Measurements from ENCODE around the gene ACVR1. TPM values are rescaled to one million over a fixed set of nuclear protein-coding genes. Genes with fewer than 3 reads are reported as not detected.
"Not testable (repeated sequence)": the region's sequence is repeated elsewhere in the genome, so short reads cannot be mapped to it uniquely, and the experiment has no call there.

ACVR1 gene
- total RNA-seq, 1 donor from 2014 or later = 66.6 TPM

- no peak overlapping the region for H3K4me3 Mint-ChIP-seq (ENCODE audit: unreplicated experiment)
- H3K27me3 Mint-ChIP-seq (ENCODE audit: unreplicated experiment) = no peaks in the 10 kb centered on the region
- TF ChIP-seq CTCF (IDR thresholded peaks at IDR 0.05) = no peak
- peaks cover 19% of the 10 kb centered on the region for H3K36me3 Mint-ChIP-seq (ENCODE audit: unreplicated experiment)
- H3K4me1 Mint-ChIP-seq (ENCODE audit: unreplicated experiment) = peaks cover 38% of the 10 kb centered on the region
- H3K27ac Mint-ChIP-seq (ENCODE audit: unreplicated experiment) = no peak overlapping the region
- no peak for DNase-seq (ENCODE audit: extremely low spot score, unreplicated experiment)
- no peaks in the 10 kb centered on the region for H3K9me3 Mint-ChIP-seq (ENCODE audit: unreplicated experiment)
Observed at GRCh38 chr2:157827377-157827776, 48.8 kb downstream of the ACVR1 start.

DNA sequence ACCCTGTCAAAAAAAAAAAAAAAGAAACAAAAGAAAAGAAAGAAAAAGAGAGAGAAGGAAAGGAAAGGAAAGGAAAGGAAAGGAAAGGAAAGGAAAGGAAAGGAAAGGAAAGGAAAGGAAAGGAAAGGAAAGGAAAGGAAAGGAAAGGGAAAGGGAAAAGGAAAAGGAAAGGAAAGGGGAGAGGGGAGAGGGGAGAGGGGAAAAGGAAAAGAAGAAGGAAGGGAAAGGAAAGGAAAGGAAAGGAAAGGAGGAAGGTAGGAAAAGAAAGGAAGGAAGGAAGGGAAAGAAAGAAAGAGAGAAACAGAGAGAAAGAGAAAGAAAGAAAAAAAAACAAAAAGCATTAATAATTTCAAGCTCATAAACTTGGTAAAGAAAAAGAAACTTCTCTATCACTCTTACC is 49.5 kb downstream of the ACVR1 start:
- H3K27me3 Mint-ChIP-seq (ENCODE audit: unreplicated experiment); H3K9me3 Mint-ChIP-seq (ENCODE audit: unreplicated experiment); DNase-seq (ENCODE audit: extremely low spot score, unreplicated experiment); H3K4me3 Mint-ChIP-seq (ENCODE audit: unreplicated experiment); H3K27ac Mint-ChIP-seq (ENCODE audit: unreplicated experiment): not testable (repeated sequence)
- H3K36me3 Mint-ChIP-seq (ENCODE audit: unreplicated experiment) = peaks cover 19% of the 10 kb centered on the region
- H3K4me1 Mint-ChIP-seq (ENCODE audit: unreplicated experiment) = peaks cover 37% of the 10 kb centered on the region

- Mint-ChIP-seq H3K27me3 (ENCODE audit: unreplicated experiment) (no peaks in the 10 kb centered on the region), H3K27ac (ENCODE audit: unreplicated experiment) (no peak overlapping the region), H3K9me3 (ENCODE audit: unreplicated experiment) (no peaks in the 10 kb centered on the region), H3K4me1 (ENCODE audit: unreplicated experiment) (peaks cover 31% of the 10 kb centered on the region), H3K36me3 (ENCODE audit: unreplicated experiment) (peaks cover 19% of the 10 kb centered on the region), H3K4me3 (ENCODE audit: unreplicated experiment) (no peak overlapping the region)
- no peak for DNase-seq (ENCODE audit: extremely low spot score, unreplicated experiment)
- TF ChIP-seq CTCF (IDR thresholded peaks at IDR 0.05) = no peak
Observed at GRCh38 chr2:157825885-157826284, 50.2 kb downstream of the ACVR1 start.

DNA sequence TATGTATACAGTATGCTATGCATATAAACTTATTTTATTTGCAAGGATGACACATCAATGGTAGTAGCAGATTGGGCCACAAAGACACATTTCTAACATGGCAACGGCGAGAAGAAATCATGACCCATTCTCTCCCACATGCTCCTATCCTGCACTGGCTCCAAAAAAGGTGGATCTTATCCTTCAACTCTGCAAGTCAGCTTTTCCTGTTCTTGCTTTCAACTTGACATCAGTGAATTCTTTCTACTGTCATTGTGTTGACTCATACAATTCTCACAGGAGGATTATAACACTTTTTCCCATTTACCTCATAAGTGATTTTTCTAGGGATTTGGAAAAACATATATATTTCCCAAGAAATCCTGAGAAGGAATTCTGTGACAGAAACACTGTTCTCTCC is 53.1 kb downstream of the ACVR1 start:
- Mint-ChIP-seq H3K9me3 (ENCODE audit: unreplicated experiment) (no peaks in the 10 kb centered on the region), H3K27ac (ENCODE audit: unreplicated experiment) (no peak overlapping the region), H3K27me3 (ENCODE audit: unreplicated experiment) (no peaks in the 10 kb centered on the region), H3K36me3 (ENCODE audit: unreplicated experiment) (peaks cover 27% of the 10 kb centered on the region), H3K4me1 (ENCODE audit: unreplicated experiment) (peaks cover 13% of the 10 kb centered on the region), H3K4me3 (ENCODE audit: unreplicated experiment) (no peak overlapping the region)
- no peak for DNase-seq (ENCODE audit: extremely low spot score, unreplicated experiment)
- no peak for TF ChIP-seq CTCF (IDR thresholded peaks at IDR 0.05)

DNA sequence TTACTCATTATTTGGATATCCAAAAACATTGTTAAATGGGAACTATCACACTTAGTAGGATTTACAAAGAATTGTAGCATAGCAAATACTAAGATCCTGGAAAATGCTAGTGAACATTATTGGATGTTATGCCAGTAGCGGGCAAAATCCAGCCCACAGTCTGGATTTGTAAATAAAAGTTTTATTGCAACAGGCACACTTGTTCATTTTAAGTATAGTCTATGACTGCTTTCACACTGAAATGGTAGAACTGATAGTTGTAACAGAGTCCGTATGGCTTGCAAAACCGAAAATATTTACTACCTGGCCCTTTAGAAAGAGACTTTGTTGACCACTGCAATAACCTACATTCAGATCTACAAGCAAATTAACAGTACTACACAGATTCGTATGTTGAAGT is 53.6 kb downstream of the ACVR1 start:
- H3K27me3 Mint-ChIP-seq (ENCODE audit: unreplicated experiment) = no peaks in the 10 kb centered on the region
- no peak for TF ChIP-seq CTCF (IDR thresholded peaks at IDR 0.05)
- H3K4me3 Mint-ChIP-seq (ENCODE audit: unreplicated experiment) = no peak overlapping the region
- peaks cover 13% of the 10 kb centered on the region for H3K4me1 Mint-ChIP-seq (ENCODE audit: unreplicated experiment)
- no peak for DNase-seq (ENCODE audit: extremely low spot score, unreplicated experiment)
- no peak overlapping the region for H3K27ac Mint-ChIP-seq (ENCODE audit: unreplicated experiment)
- H3K36me3 Mint-ChIP-seq (ENCODE audit: unreplicated experiment) = peaks cover 30% of the 10 kb centered on the region
- no peaks in the 10 kb centered on the region for H3K9me3 Mint-ChIP-seq (ENCODE audit: unreplicated experiment)

GRCh38 chr2:157821519-157822131 is 54.5 kb downstream of the ACVR1 start:
- no peak for DNase-seq (ENCODE audit: extremely low spot score, unreplicated experiment)
- peaks cover 13% of the 10 kb centered on the region for H3K4me1 Mint-ChIP-seq (ENCODE audit: unreplicated experiment)

More at GRCh38 chr2:157821519-157822131, 54.5 kb downstream of the ACVR1 start:
- TF ChIP-seq CTCF (IDR thresholded peaks at IDR 0.05) = no peak
- Mint-ChIP-seq H3K27ac (ENCODE audit: unreplicated experiment) (no peak overlapping the region), H3K27me3 (ENCODE audit: unreplicated experiment) (no peaks in the 10 kb centered on the region), H3K36me3 (ENCODE audit: unreplicated experiment) (peaks cover 39% of the 10 kb centered on the region), H3K4me3 (ENCODE audit: unreplicated experiment) (no peak overlapping the region), H3K9me3 (ENCODE audit: unreplicated experiment) (no peaks in the 10 kb centered on the region)

Data from osteocyte (in vitro differentiated cells).